ENCODE results near the gene SLC51A. TPM values are rescaled to one million over a fixed set of nuclear protein-coding genes. Genes with fewer than 3 reads are reported as not detected.

Gene SLC51A
- total RNA-seq, 4 donors from 2014 or later, result 25.6 to 284 (median 204) TPM

GRCh38 chr3:196225763-196226364 lies 9.5 kb downstream of the SLC51A start:
- Histone ChIP-seq H3K4me1 (no peaks in the 10 kb centered on the region), H3K27me3 (no peaks in the 10 kb centered on the region), H3K9me3 (no peaks in the 10 kb centered on the region), H3K4me3 (no peak overlapping the region), H3K36me3 (peaks cover 0 to 3% (median 0%) of the 10 kb centered on the region in 3 donors), H3K27ac (no peak overlapping the region)
- DNase-seq, result no peak
- TF ChIP-seq CTCF (IDR thresholded peaks at IDR 0.05) (no peak), POLR2A (IDR thresholded peaks at IDR 0.05) (no peak)

- no peak overlapping the region for H3K4me3 ChIP-seq
- no peaks in the 10 kb centered on the region for H3K4me1 ChIP-seq
- H3K27ac ChIP-seq, result no peak overlapping the region
- no peak for TF ChIP-seq CTCF (IDR thresholded peaks at IDR 0.05)
- no peaks in the 10 kb centered on the region for H3K27me3 ChIP-seq
- H3K9me3 ChIP-seq, result no peaks in the 10 kb centered on the region
- peaks cover 0 to 10% (median 0%) of the 10 kb centered on the region in 3 donors for H3K36me3 ChIP-seq
- no peak for DNase-seq
These were observed 10.8 kb downstream of the SLC51A start for GRCh38 chr3:196227121-196227561.

- Histone ChIP-seq H3K4me3 (no peak overlapping the region), H3K9me3 (no peaks in the 10 kb centered on the region), H3K36me3 (peaks cover 0 to 16% (median 0%) of the 10 kb centered on the region in 3 donors), H3K27me3 (no peaks in the 10 kb centered on the region), H3K27ac (no peak overlapping the region), H3K4me1 (no peaks in the 10 kb centered on the region)
- TF ChIP-seq POLR2A (IDR thresholded peaks at IDR 0.05) (no peak), CTCF (IDR thresholded peaks at IDR 0.05) (no peak)
- no peak for DNase-seq
These were observed 11.5 kb downstream of the SLC51A start for GRCh38 chr3:196227629-196228493.

GRCh38 chr3:196232154-196232881 lies 16.0 kb downstream of the SLC51A start:
- Histone ChIP-seq H3K27ac (no peak overlapping the region), H3K4me1 (no peaks in the 10 kb centered on the region), H3K9me3 (no peaks in the 10 kb centered on the region), H3K4me3 (no peak overlapping the region), H3K27me3 (no peaks in the 10 kb centered on the region), H3K36me3 (peaks cover 0 to 30% (median 0%) of the 10 kb centered on the region in 3 donors)
- TF ChIP-seq POLR2A (IDR thresholded peaks at IDR 0.05) (no peak), CTCF (IDR thresholded peaks at IDR 0.05) (no peak)
- DNase-seq, result no peak

GRCh38 chr3:196232882-196233251 lies 16.5 kb downstream of the SLC51A start:
- Histone ChIP-seq H3K27me3 (no peaks in the 10 kb centered on the region), H3K4me3 (no peak overlapping the region), H3K36me3 (peaks cover 0 to 36% (median 0%) of the 10 kb centered on the region in 3 donors), H3K9me3 (no peaks in the 10 kb centered on the region), H3K27ac (no peak overlapping the region), H3K4me1 (no peaks in the 10 kb centered on the region)
- DNase-seq, result no peak
- no peak for TF ChIP-seq CTCF (IDR thresholded peaks at IDR 0.05)
- TF ChIP-seq POLR2A (IDR thresholded peaks at IDR 0.05), result no peak

All from Peyer's patch (tissue), 4 donors.